Tibial artery (tissue), 4 donors: ENCODE results near the gene C14orf180.

Experiments
- DNase-seq, 2 donors: peaks; one replicate each; pipeline ENCODE4 v3.0.0-alpha.2; 2019
- H3K27ac ChIP-seq, 2 donors: fragments of 200-600 bp; sonication (generic) in 1 of 2; 1 replicate in 1 of 2; 2 replicates in 1 of 2; pipeline ENCODE4 v1.5.1; 2018 to 2019; ENCODE audit warnings: mild to moderate bottlenecking in 1 of 2
- H3K27me3 ChIP-seq, 2 donors: fragments of 200-600 bp; sonication (generic) in 1 of 2; one replicate each; pipeline versions ENCODE4 v1.5.1 to v1.6.0; 2016 to 2019
- H3K36me3 ChIP-seq, 3 donors: fragments of 200-600 bp; sonication (generic) in 2 of 3; one replicate each; pipeline ENCODE4 v1.5.1; 2016 to 2019; ENCODE audit warnings: mild to moderate bottlenecking in 2 of 3
- H3K4me1 ChIP-seq, 4 donors: fragments of 200-600 bp; sonication (generic) in 2 of 4; 1 replicate in 3 of 4; 2 replicates in 1 of 4; pipeline ENCODE4 v1.5.1; 2016 to 2019
- H3K4me3 ChIP-seq, 2 donors: fragments of 200-600 bp; sonication (generic) in 1 of 2; 1 replicate in 1 of 2; 2 replicates in 1 of 2; pipeline ENCODE4 v1.5.1; 2018 to 2019; ENCODE audit warnings: mild to moderate bottlenecking in 2 of 2
- H3K9me3 ChIP-seq, 3 donors: fragments of 200-600 bp; sonication (generic) in 1 of 3; one replicate each; pipeline ENCODE4 v1.5.1; 2016 to 2019
- CTCF ChIP-seq, 2 experiments: fragments of 200-600 bp in 1 of 2; fragments of 450-650 bp in 1 of 2; IDR thresholded peaks; one replicate each; pipeline ENCODE4 v1.5.1; 2017 to 2019; ENCODE audit warnings: antibody characterized with exemption in 2 of 2, mild to moderate bottlenecking in 1 of 2, moderate library complexity in 1 of 2
- intact Hi-C: fragments of 100-400 bp; cut with DNase I; formaldehyde crosslinking; loops from one replicate; pipeline ENCODE4 v1.15.0; 2023; ENCODE audit warnings: low total_unique reads

C14orf180 gene

GRCh38 chr14:104602315-104602932 lies 22.9 kb downstream of the C14orf180 start:
- Histone ChIP-seq H3K27me3 (peaks cover 0 to 88% of the 10 kb centered on the region in 2 donors), H3K4me1 (peaks cover 0 to 15% (median 5%) of the 10 kb centered on the region in 4 donors)

GRCh38 chr14:104602933-104603325 lies 23.4 kb downstream of the C14orf180 start:
- peaks cover 0 to 83% of the 10 kb centered on the region in 2 donors for H3K27me3 ChIP-seq
- H3K36me3 ChIP-seq: no peaks in the 10 kb centered on the region
- peaks cover 0 to 15% (median 5%) of the 10 kb centered on the region in 4 donors for H3K4me1 ChIP-seq
- peak in 1 of 2 donors; percentile 28 for DNase-seq
- H3K27ac ChIP-seq: no peak overlapping the region
- intact Hi-C loops: no loop called here
- no peak overlapping the region for H3K4me3 ChIP-seq
- no peaks in the 10 kb centered on the region for H3K9me3 ChIP-seq
- no peak for TF ChIP-seq CTCF (IDR thresholded peaks at IDR 0.05)

More at GRCh38 chr14:104602315-104602932, 22.9 kb downstream of the C14orf180 start:
- Histone ChIP-seq H3K4me3 (no peak overlapping the region), H3K9me3 (no peaks in the 10 kb centered on the region), H3K27ac (no peak overlapping the region), H3K36me3 (no peaks in the 10 kb centered on the region)
- intact Hi-C loops: no loop called here
- TF ChIP-seq CTCF (IDR thresholded peaks at IDR 0.05): no peak
- peak; percentile 4 to 37 for DNase-seq

GRCh38 chr14:104603711-104604401 lies 24.3 kb downstream of the C14orf180 start:
- Histone ChIP-seq H3K4me1 (peaks cover 0 to 15% (median 5%) of the 10 kb centered on the region in 4 donors), H3K27ac (no peak overlapping the region), H3K36me3 (no peaks in the 10 kb centered on the region), H3K9me3 (no peaks in the 10 kb centered on the region), H3K27me3 (peaks cover 0 to 76% of the 10 kb centered on the region in 2 donors), H3K4me3 (no peak overlapping the region)
- intact Hi-C loops: no loop called here
- peak; percentile 10 to 60 for DNase-seq
- no peak for TF ChIP-seq CTCF (IDR thresholded peaks at IDR 0.05)

- TF ChIP-seq CTCF (IDR thresholded peaks at IDR 0.05): no peak
- Histone ChIP-seq H3K36me3 (no peaks in the 10 kb centered on the region), H3K4me1 (peaks cover 0 to 15% (median 5%) of the 10 kb centered on the region in 4 donors), H3K27me3 (peaks cover 0 to 70% of the 10 kb centered on the region in 2 donors), H3K9me3 (no peaks in the 10 kb centered on the region), H3K4me3 (no peak within 1 kb of the TSS), H3K27ac (no peak within 1 kb of the TSS)
- intact Hi-C loops: no loop called here
- peak; percentile 13 to 39 for DNase-seq
Measured at GRCh38 chr14:104604458-104605449, 25.2 kb downstream of the C14orf180 start, which contains the start of gene TMEM179. TSS of gene TMEM179 (minus strand) at chr14:104604772. CDS start at chr14:104604741, 31 bp downstream.

- Histone ChIP-seq H3K4me3 (no peak overlapping the region), H3K27ac (no peak overlapping the region), H3K27me3 (peaks cover 0 to 43% of the 10 kb centered on the region in 2 donors), H3K36me3 (no peaks in the 10 kb centered on the region), H3K4me1 (peaks cover 0 to 2% (median 0%) of the 10 kb centered on the region in 4 donors), H3K9me3 (no peaks in the 10 kb centered on the region)
- DNase-seq: peak; percentile 2 to 15
- no peak for TF ChIP-seq CTCF (IDR thresholded peaks at IDR 0.05)
- intact Hi-C loops: no loop called here
Measured at GRCh38 chr14:104609666-104610065, 30.1 kb downstream of the C14orf180 start.
